ENCODE results near the gene INF2. TPM values are rescaled to one million over a fixed set of nuclear protein-coding genes. Genes with fewer than 3 reads are reported as not detected.
A peak's percentile ranks its signal among the peaks of the same experiment; 100 is the strongest.
"Not testable (repeated sequence)": the region's sequence is repeated elsewhere in the genome, so short reads cannot be mapped to it uniquely, and the experiment has no call there.

The INF2 gene
- total RNA-seq, 1 donor from 2014 or later: 249 TPM

DNA sequence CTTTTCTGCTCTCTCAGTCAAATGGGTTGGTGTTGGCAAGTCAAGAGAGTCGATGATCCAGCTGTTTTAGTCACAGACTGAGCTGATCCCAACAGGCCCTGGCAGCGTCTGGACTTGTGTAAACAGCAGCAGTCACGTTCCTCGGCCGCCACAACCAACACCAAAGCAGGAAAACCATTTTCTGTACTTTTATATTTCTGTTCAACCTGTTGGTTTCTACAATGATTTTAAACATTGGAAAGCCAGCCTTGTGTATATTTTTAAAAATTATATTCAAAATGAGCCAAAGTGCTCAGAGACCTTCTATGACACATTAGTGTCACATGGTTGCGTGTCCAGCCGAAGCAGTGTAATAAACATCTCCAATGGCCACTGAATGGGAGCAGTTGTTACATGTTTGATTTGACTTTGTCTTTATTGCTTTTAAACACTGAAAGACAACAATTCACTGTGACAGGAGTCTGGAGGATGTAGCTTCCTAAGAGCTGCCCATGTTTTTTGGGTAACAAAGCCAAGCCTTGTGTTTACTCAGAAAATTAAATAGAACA is 57.6 kb downstream of the INF2 start:
- peak overlapping the region; percentile 87 to 92 for H3K27ac ChIP-seq
- H3K4me1 ChIP-seq: peaks cover 42 to 63% of the 10 kb centered on the region in 2 donors
- TF ChIP-seq CTCF (IDR thresholded peaks at IDR 0.05): no peak
- peaks cover 29 to 35% of the 10 kb centered on the region in 2 donors for H3K36me3 ChIP-seq
- H3K9me3 ChIP-seq: no peaks in the 10 kb centered on the region
- no peak overlapping the region for H3K4me3 ChIP-seq
- intact Hi-C loops (cut with DNase I): loop anchor here (1.0 to 10.0 kb wide), 2 partner anchors 11 to 902 kb away; partner anchors contain the start of gene PPP1R13B
- peak in 1 of 2 donors; percentile 88 for DNase-seq (ENCODE audit: low spot score in 2 of 2)
- no peaks in the 10 kb centered on the region for H3K27me3 ChIP-seq

- H3K9me3 ChIP-seq: no peaks in the 10 kb centered on the region
- no peak for TF ChIP-seq CTCF (IDR thresholded peaks at IDR 0.05)
- no peak for DNase-seq (ENCODE audit: low spot score in 2 of 2)
- no peak overlapping the region for H3K4me3 ChIP-seq
- H3K36me3 ChIP-seq: peaks cover 21 to 28% of the 10 kb centered on the region in 2 donors
- intact Hi-C loops (cut with DNase I): loop anchor here (1.0 to 10.0 kb wide), 2 partner anchors 12 to 903 kb away; partner anchors contain the start of gene PPP1R13B
- peaks cover 45 to 66% of the 10 kb centered on the region in 2 donors for H3K4me1 ChIP-seq
- peak overlapping the region; percentile 87 to 92 for H3K27ac ChIP-seq
- H3K27me3 ChIP-seq: no peaks in the 10 kb centered on the region
These were observed 58.5 kb downstream of the INF2 start for GRCh38 chr14:104747876-104748275.

DNA sequence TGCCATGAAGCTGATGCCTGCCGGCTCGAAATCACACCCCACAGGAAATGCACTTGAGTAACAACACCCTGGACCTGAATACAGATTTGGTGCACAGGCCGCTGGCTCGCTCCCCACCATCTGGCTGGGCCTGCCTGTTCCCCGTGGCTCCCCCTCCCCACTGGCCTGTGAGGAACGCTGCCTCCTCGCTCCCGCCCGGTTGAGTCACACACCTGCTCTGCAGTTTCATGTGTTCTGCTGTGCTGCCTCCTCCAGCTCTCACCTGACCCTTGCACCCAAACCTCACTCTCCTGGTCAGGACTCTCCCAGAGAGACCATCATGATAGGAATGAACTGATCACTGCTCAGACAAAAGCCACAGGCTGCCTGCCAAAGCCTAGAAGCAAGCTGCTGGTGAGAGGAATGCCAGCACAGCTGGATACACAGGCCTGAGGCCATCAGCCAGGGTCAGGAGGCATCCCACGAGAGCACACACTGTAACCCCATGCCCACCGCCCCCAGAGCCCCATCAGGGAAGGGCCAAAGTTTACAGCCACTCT is 59.8 kb downstream of the INF2 start:
- intact Hi-C loops (cut with DNase I): loop anchor here (1.0 to 10.0 kb wide), 2 partner anchors 25 to 904 kb away; partner anchors contain the start of genes ADSS1 and PPP1R13B
- Histone ChIP-seq H3K36me3 (peaks cover 8 to 14% of the 10 kb centered on the region in 2 donors), H3K4me3 (peak overlapping the region in 1 of 2 donors; percentile 39), H3K4me1 (peaks cover 52 to 70% of the 10 kb centered on the region in 2 donors), H3K27me3 (no peaks in the 10 kb centered on the region), H3K9me3 (no peaks in the 10 kb centered on the region), H3K27ac (peak overlapping the region; percentile 87 to 92)
- peak in 1 of 3 experiments; percentile 18 for TF ChIP-seq CTCF (IDR thresholded peaks at IDR 0.05)
- peak; percentile 69 to 89 for DNase-seq (ENCODE audit: low spot score in 2 of 2)

- Histone ChIP-seq H3K36me3 (peaks cover 2 to 4% of the 10 kb centered on the region in 2 donors), H3K4me1 (peaks cover 58 to 79% of the 10 kb centered on the region in 2 donors), H3K27ac (peak overlapping the region; percentile 87 to 92), H3K27me3 (no peaks in the 10 kb centered on the region), H3K9me3 (no peaks in the 10 kb centered on the region), H3K4me3 (peak overlapping the region in 1 of 2 donors; percentile 39)
- intact Hi-C loops (cut with DNase I): no loop called here
- no peak for DNase-seq (ENCODE audit: low spot score in 2 of 2)
- no peak for TF ChIP-seq CTCF (IDR thresholded peaks at IDR 0.05)
These were observed 60.8 kb downstream of the INF2 start for GRCh38 chr14:104750056-104750752.

DNA sequence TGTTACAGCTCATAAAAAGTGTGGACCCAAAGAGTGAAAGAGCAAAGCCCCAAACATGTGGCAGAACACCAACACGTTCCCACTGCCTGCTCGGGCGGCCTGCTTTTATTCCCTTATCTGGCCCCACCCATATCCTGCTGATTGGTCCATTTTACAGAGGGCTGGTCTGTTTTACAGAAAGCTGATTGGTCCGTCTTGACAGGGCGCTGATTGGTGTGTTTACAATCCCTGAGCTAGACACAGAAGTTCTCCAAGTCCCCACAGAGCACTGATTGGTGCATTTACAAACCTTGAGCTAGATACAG is 61.3 kb downstream of the INF2 start:
- H3K27me3 ChIP-seq; DNase-seq (ENCODE audit: low spot score in 2 of 2); intact Hi-C loops (cut with DNase I); H3K9me3 ChIP-seq; H3K36me3 ChIP-seq: not testable (repeated sequence)
- Histone ChIP-seq H3K4me3 (peak overlapping the region in 1 of 2 donors; percentile 39), H3K4me1 (peaks cover 54 to 77% of the 10 kb centered on the region in 2 donors), H3K27ac (peak overlapping the region; percentile 87 to 92)
